Fibroblast of skin of left quadriceps (primary cell): Measurements from ENCODE around the gene ABI1.
"Not testable (repeated sequence)": the region's sequence is repeated elsewhere in the genome, so short reads cannot be mapped to it uniquely, and the experiment has no call there.

Source experiments
- DNase-seq, 2 experiments: peaks; one replicate each; pipeline ENCODE4 v3.0.0-alpha.2; 2013; ENCODE audit warnings: low read depth in 2 of 2

ABI1 gene

GRCh38 chr10:26805567-26806245 lies 55.1 kb downstream of the ABI1 start:
- DNase-seq = no peak

DNA sequence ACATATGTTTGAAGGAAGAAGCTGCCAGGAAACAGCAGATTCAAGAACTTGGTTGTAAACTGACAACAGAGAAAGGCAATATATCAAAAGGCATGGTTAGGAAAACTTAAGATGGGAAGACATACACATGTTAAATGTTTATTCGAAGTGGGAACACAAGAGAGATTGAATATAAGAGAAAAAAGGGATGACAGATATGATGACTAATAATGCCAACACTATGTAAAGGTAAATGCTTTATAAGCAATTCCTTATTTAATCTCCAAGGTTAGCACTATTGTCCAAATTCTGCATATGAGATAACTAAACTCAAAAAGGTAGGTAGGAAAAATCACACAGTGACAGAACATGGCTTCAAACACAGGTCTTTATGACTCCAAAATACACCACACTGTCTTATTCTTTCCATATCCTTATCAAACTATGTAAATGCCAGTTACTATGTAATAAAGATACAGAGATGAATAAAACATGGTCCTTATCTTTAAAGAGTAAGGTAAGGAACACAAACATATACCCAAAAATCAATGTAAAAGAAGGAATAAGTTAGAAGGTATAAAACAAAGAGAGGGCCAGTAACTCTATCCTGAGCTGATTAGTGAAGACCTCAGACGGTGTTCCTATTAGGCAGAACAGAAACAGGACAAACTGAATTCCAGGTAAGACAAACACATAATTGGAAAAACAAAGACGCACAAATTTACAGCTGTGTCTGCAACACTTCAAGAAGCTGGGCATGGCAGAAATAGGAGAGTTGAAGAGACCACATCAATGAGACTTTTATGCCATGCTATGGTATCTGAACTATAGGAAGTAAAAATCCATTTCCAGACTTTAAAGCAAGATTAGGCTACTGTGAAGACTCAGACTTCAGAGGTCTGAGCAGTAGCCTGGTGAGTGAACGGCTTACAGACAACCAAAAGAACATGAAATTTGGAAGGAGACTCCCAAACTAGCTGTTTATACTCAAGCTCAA lies 56.1 kb downstream of the ABI1 start:
- no peak for DNase-seq

DNA sequence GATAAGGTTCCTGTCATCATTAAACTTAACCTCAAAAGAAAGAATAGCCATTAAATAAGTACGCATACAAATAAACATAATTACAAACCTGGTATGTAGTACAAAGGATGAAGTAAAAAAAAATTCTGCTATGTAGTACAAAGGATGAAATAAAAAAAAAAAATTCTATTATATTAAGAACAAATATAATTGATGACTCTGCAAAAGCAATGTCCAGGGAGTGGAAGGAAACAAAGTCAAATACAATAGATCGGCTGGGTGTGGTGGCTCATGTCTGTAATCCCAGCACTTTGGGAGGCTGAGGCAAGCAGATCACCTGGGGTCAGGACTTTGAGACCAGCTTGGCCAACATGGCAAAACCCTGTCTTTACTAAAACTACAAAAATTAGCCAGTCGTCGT lies 56.9 kb downstream of the ABI1 start:
- no peak for DNase-seq

- no peak for DNase-seq
These were observed 58.2 kb downstream of the ABI1 start for GRCh38 chr10:26802527-26802926.

DNA sequence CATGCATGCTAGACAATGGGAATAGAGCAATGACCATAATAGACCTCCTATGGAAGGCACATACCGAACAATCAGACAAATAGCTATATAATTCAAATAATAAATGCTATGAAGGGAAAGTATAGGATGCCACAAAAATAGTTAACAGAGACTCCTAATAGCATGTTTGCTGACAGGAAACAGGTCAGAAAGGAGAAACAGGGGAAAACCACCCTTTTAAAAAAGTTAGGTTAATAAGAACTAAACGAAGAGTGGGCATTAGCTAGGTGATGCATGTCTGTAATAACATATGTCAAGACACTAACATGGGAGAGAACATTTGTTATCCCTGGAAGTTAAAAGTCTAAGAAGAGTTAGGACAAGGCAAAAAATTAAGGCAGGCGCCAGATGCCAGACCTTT lies 58.9 kb downstream of the ABI1 start:
- no peak for DNase-seq

- no peak for DNase-seq
These were observed 59.5 kb downstream of the ABI1 start for GRCh38 chr10:26801274-26801673.

GRCh38 chr10:26800468-26800867 lies 60.3 kb downstream of the ABI1 start:
- DNase-seq = no peak

GRCh38 chr10:26799342-26799741 lies 61.4 kb downstream of the ABI1 start:
- no peak for DNase-seq

DNA sequence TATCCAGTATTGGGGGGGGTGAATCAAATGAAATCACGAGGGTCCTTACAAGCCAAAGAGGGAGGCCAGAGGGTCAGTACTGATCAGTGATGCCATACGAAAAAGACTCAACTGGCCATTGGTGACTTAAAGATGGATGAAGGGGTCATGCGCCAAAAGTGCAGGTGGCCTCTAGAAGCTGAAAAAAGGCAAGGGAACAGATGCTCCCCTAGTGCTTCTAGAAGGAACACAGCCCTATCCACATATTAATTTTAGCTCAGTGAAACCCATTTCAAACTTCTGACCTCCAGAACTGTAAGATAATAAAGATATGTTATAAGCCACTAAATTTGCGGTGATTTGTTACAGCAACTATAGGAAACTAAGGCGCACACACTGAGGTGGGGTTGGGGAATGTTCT lies 62.5 kb downstream of the ABI1 start:
- DNase-seq = no peak

DNA sequence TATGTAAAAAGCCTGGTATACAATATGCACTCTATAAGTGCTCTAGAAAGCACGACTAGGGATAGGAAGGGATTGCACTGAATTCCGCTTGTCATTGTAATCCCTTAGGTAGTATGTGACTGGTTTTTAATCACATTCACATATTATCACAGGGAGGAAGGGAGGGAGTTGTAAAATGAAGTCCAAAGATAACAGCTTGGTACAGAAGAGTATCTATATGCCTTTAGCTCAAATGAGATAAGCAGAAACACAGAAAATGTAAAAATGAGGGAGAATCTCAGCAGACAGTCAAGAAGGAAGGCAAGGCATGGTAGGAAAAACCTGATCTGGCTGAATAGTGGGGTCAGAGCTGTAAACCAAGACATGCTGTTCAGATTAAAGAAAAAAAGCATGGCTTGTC lies 63.4 kb downstream of the ABI1 start:
- DNase-seq = no peak

GRCh38 chr10:26792758-26793495 lies 67.8 kb downstream of the ABI1 start:
- no peak for DNase-seq

DNA sequence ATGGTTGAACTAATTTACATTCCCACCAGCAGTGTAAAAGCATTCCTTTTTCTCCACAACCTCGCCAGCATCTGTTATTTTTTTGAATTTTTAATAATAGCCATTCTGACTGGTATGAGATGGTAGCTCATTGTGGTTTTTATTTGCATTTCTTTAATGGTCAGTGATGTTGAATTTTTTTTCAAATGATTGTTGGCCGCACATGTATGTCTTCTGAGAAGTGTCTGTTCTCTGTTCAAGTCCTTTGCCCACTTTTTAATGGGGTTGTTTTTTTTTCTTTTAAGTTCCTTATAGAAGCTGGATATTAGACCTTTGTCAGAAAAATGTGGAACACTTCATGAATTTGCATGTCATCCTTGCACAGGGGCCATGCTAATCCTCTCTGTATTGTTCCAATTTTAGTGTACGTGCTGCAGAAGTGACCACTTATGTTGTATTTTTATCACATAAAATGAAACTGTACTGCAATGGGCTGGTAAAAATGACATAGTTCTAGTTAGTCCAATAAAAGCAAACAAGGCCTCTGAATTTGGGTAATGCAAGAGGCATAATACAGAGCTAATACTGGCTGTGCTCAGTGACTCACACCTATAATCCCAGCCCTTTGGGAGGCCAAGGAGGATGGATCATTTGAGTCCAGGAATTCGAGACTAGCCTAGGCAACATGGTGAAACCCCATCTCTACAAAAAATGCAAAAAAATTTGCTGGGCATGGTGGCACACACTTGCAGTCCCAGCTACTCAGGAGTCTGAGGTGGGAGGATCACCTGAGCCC lies 70.3 kb downstream of the ABI1 start:
- DNase-seq = no peak

DNA sequence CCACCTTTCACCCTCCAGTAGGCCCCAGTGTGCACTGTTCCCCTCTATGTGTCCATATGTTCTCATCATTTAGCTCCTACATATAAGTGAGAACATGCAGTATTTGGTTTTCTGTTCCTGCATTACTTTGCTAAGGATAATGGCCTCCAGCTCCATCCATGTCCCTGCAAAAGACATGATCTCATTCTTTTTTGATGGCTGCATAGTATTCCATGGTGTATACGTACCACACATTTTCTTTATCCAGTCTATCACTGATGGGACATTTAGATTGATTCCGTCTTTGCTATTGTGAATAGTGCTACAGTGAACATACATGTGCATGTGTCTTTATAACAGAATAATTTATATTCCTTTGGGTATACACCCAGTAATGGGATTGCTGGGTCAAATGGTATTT lies 71.0 kb downstream of the ABI1 start:
- not testable (repeated sequence) for DNase-seq

DNA sequence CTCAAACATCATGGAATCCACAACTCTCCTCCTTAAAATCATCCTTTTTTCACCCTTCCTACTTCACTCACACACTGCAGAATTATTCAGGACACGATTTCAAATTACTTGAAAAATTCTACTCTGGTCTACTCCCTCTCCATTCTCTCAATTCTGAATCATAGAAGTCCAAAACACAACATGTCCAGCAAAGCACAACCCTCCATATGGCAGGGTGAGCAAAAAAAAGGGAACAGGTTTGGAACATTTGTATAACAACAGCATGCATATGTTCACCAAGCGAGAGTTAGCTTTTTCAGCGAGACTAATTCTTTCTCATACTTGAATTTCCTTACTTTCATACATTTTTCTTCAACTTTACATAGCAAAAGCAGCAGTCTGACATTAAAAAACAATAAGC lies 73.4 kb downstream of the ABI1 start:
- no peak for DNase-seq

GRCh38 chr10:26781797-26782196 lies 79.0 kb downstream of the ABI1 start:
- DNase-seq = no peak

GRCh38 chr10:26780793-26781601 lies 79.8 kb downstream of the ABI1 start:
- DNase-seq = peak; percentile 60 to 67

- no peak for DNase-seq
These were observed 80.5 kb downstream of the ABI1 start for GRCh38 chr10:26780106-26780792.

DNA sequence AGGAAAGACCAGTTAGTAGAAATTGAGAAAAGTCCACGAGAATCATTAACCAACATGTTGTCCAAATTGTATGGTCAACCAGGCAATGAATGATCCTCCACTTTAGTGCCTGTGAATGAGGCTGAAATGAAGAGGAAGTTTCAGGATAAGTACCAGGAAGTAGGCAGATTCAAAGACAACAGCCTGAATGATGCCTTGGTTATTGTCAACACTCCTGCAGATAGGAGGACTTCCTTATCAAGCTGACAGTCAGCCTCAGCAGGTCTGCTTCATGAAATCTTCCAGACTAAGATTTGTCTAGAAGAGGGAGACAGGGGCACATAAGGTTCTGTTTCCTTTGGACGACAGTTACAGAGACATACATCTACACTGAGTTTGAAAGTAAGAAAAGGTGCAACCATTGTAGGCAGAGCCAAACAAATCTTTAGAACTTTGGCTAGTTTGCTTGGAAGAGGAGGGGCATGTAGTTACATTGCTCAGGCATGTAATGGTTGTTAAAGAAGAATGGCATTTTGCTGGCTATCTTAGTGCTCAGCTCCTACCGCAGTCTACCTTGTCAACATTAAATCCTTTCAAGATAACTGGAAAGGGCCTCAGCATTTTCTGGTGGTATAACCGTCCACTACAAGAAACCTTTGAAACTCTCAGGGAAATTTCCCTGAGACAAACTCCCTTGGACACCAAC lies 81.4 kb downstream of the ABI1 start:
- no peak for DNase-seq

DNA sequence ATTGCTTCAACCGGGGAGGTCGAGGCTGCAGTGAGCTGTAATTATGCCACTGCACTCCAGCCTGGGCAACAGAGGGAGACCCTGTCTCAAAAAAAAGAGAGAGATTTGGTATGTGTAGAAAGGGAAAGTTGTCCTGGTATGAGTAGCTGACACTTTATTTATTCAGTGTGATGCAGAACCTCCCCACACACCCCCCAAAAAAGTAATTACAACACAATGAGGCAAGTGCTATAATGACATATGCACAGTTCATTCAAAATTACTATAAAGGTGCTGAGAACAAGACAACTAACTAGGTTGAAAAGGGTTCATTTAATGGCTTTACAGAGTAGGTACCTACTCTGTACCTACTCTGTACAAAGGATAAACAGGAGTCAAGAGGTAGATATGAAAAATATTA lies 83.1 kb downstream of the ABI1 start:
- DNase-seq = no peak

GRCh38 chr10:26776258-26776657 lies 84.5 kb downstream of the ABI1 start:
- no peak for DNase-seq
